Heart left ventricle (tissue), 16 donors: Measurements from ENCODE around the gene PGA4. TPM values are rescaled to one million over a fixed set of nuclear protein-coding genes. Genes with fewer than 3 reads are reported as not detected.

Experiments
- ATAC-seq, 4 donors: fragments of 200-7000 bp; cut with Tn5 transposase; one replicate each; pipeline ENCODE4 v1.9.1; 2020 to 2022; ENCODE audit warnings: moderate library complexity in 4 of 4, mild to moderate bottlenecking in 3 of 4, moderate number of reproducible peaks in 1 of 4
- DNase-seq, 5 donors: peaks; one replicate each; pipeline ENCODE4 v3.0.0-alpha.2; 2020
- H3K27ac ChIP-seq, 12 donors: fragments of 200-600 bp; sonication (generic) in 4 of 12; one replicate each; pipeline versions ENCODE4 v1.5.0 to v1.8.0; 2016 to 2022; ENCODE audit warnings: mild to moderate bottlenecking in 2 of 12
- H3K27me3 ChIP-seq, 9 donors: fragments of 200-600 bp; sonication (generic) in 2 of 9; one replicate each; pipeline versions ENCODE4 v1.5.1 to v1.8.0; 2016 to 2022; ENCODE audit warnings: mild to moderate bottlenecking in 3 of 9
- H3K36me3 ChIP-seq, 9 donors: fragments of 200-600 bp; sonication (generic) in 2 of 9; one replicate each; pipeline versions ENCODE4 v1.5.0 to v1.8.0; 2018 to 2022; ENCODE audit warnings: mild to moderate bottlenecking in 2 of 9
- H3K4me1 ChIP-seq, 12 donors: fragments of 200-600 bp; sonication (generic) in 4 of 12; one replicate each; pipeline versions ENCODE4 v1.5.0 to v1.8.0; 2016 to 2022; ENCODE audit warnings: mild to moderate bottlenecking in 3 of 12
- H3K4me3 ChIP-seq, 12 donors: fragments of 200-600 bp; sonication (generic) in 4 of 12; one replicate each; pipeline versions ENCODE4 v1.5.0 to v1.8.0; 2017 to 2022; ENCODE audit warnings: mild to moderate bottlenecking in 9 of 12, moderate library complexity in 4 of 12
- H3K9me3 ChIP-seq, 12 donors: fragments of 200-600 bp; sonication (generic) in 4 of 12; one replicate each; pipeline versions ENCODE4 v1.5.0 to v1.8.0; 2016 to 2022; ENCODE audit warnings: mild to moderate bottlenecking in 1 of 12
- CTCF ChIP-seq, 12 donors: fragments of 200-600 bp; sonication (generic) in 4 of 12; IDR thresholded peaks; one replicate each; pipeline versions ENCODE4 v1.5.0 to v1.8.0; 2018 to 2022; ENCODE audit warnings: antibody characterized with exemption in 12 of 12, mild to moderate bottlenecking in 5 of 12
- POLR2A ChIP-seq, 2 donors: fragments of 450-650 bp; IDR thresholded peaks; one replicate each; pipeline ENCODE4 v1.6.1; 2017; ENCODE audit warnings: antibody characterized with exemption in 2 of 2, mild to moderate bottlenecking in 2 of 2, moderate library complexity in 2 of 2
- WGBS, 4 donors: extraction: QIAGEN DNeasy Blood & Tissue Kit in 2 of 4; methylation state at CpG; one replicate each; pipeline versions ENCODE4 v1.1.5 to v1.1.7; 2013 to 2018; 5-methylcytosine and 5-hydroxymethylcytosine counted together
- intact Hi-C, 10 donors: fragments of 100-400 bp; cut with DNase I; formaldehyde crosslinking; loops; one replicate each; pipeline versions ENCODE4 v1.11.1 to v1.14.2; 2022
- polyA plus RNA-seq, 2 donors: library from polyadenylated mRNA; stranded (reverse); fragments of 200-250 nt; gene quantifications; one replicate each; pipeline ENCODE4 v1.2.3, GENCODE V29; 2013
- total RNA-seq, 9 donors: library from RNA; depleted of rRNA in 2 of 9; stranded (reverse); fragments of >200 nt in 2 of 9; fragmentation: NEBNext Ultra II Directional in 3 of 9; extraction: Animal tissue kit (Norgen Biotek cat#: 25700) in 3 of 9; gene quantifications; one replicate each; pipeline versions ENCODE4 v1.1.0 to v1.2.4, GENCODE V29; 2016 to 2023
- donor health status: ischemic (EF 13 %, LVEDD 7.1; RV severe dilation, severe dysfunction).
- donor health status: healthy with polysubstance abuse.
- donor health status: DM: no; HTN: yes; CAD: no.
- donor health status: DM: no; HTN: no; CAD: no.
- donor health status: ischemic (EF 25% LVEDD 6.9; RV normal size, moderate dysfunction).
- donor health status: ischemic (EF 25% LVEDD 5.7; RV mildly dilated, moderate dysfunction).
- donor health status: healthy.
- donor health status: DM: yes; HTN: yes; CAD: no.
- donor health status: ischemic (EF 35%, LVEDD 5.7; RV mildly dilated, moderate dysfunction).
- donor health status: nonischemic (EF 11% LVEDD 7.7; RV severe dilation, severe dysfunction).
- donor health status: DM: yes; HTN: yes; CAD: no.
- donor health status: PGD.
- donor health status: ischemic (EF 29% LVEDD 5.4; RV normal size, mild dysfunction).
- donor health status: nonischemic (EF 23%, LVEDD 6.1; RV moderate dilation, normal function).

Gene PGA4
- total and polyA plus RNA-seq, 11 donors: 0.21 to 5.9 (median 1.0) TPM; not detected in 3

- no peak for ATAC-seq
- 58 to 67% (median 65%) methylated on average over 11 to 12 of the region's 12 CpGs for WGBS, 4 donors
Observed at GRCh38 chr11:61194169-61194671, 27.9 kb upstream of the PGA4 start.

GRCh38 chr11:61194981-61195695 lies 27.0 kb upstream of the PGA4 start:
- peaks cover 0 to 9% (median 0%) of the 10 kb centered on the region in 12 donors for H3K9me3 ChIP-seq
- WGBS, 4 donors: 79 to 85% (median 82%) methylated on average over 7 of the region's 7 CpGs
- H3K27ac ChIP-seq: no peak overlapping the region
- peaks cover 0 to 22% (median 0%) of the 10 kb centered on the region in 9 donors for H3K27me3 ChIP-seq
- TF ChIP-seq CTCF (IDR thresholded peaks at IDR 0.05) (no peak), POLR2A (IDR thresholded peaks at IDR 0.05) (no peak)
- DNase-seq (no peak), ATAC-seq (no peak)
- intact Hi-C loops: no loop called here
- no peak overlapping the region for H3K4me3 ChIP-seq
- no peaks in the 10 kb centered on the region for H3K36me3 ChIP-seq
- no peaks in the 10 kb centered on the region for H3K4me1 ChIP-seq

More at GRCh38 chr11:61194169-61194671, 27.9 kb upstream of the PGA4 start:
- Histone ChIP-seq H3K4me1 (no peaks in the 10 kb centered on the region), H3K27ac (no peak overlapping the region), H3K9me3 (peaks cover 0 to 8% (median 0%) of the 10 kb centered on the region in 12 donors), H3K27me3 (peaks cover 0 to 25% (median 0%) of the 10 kb centered on the region in 9 donors), H3K4me3 (no peak overlapping the region), H3K36me3 (no peaks in the 10 kb centered on the region)
- TF ChIP-seq POLR2A (IDR thresholded peaks at IDR 0.05): no peak
- no peak for TF ChIP-seq CTCF (IDR thresholded peaks at IDR 0.05)
- no peak for DNase-seq
- intact Hi-C loops: no loop called here

GRCh38 chr11:61195719-61196118 lies 26.4 kb upstream of the PGA4 start:
- Histone ChIP-seq H3K27me3 (peaks cover 0 to 22% (median 0%) of the 10 kb centered on the region in 9 donors), H3K4me3 (no peak overlapping the region), H3K4me1 (no peaks in the 10 kb centered on the region), H3K36me3 (no peaks in the 10 kb centered on the region), H3K27ac (no peak overlapping the region), H3K9me3 (peaks cover 0 to 9% (median 0%) of the 10 kb centered on the region in 12 donors)
- ATAC-seq (no peak), DNase-seq (no peak)
- intact Hi-C loops: no loop called here
- 66 to 76% (median 71%) methylated on average over 7 of the region's 7 CpGs for WGBS, 4 donors
- no peak for TF ChIP-seq CTCF (IDR thresholded peaks at IDR 0.05)
- TF ChIP-seq POLR2A (IDR thresholded peaks at IDR 0.05): no peak

- peaks cover 0 to 9% (median 0%) of the 10 kb centered on the region in 12 donors for H3K9me3 ChIP-seq
- H3K27ac ChIP-seq: no peak overlapping the region
- H3K4me3 ChIP-seq: no peak overlapping the region
- intact Hi-C loops: no loop called here
- TF ChIP-seq CTCF (IDR thresholded peaks at IDR 0.05): no peak
- TF ChIP-seq POLR2A (IDR thresholded peaks at IDR 0.05): no peak
- 53 to 72% (median 64%) methylated on average over 6 of the region's 6 CpGs for WGBS, 4 donors
- peaks cover 0 to 3% (median 0%) of the 10 kb centered on the region in 12 donors for H3K4me1 ChIP-seq
- H3K27me3 ChIP-seq: peaks cover 0 to 16% (median 0%) of the 10 kb centered on the region in 9 donors
- no peaks in the 10 kb centered on the region for H3K36me3 ChIP-seq
- no peak for ATAC-seq
- no peak for DNase-seq
Observed at GRCh38 chr11:61198361-61198760, 23.8 kb upstream of the PGA4 start.
